HEK293 (cell line): ENCODE results near the gene GPER1.

Experiments used
- ATF2 ChIP-seq: fragments of 450-650 bp; formaldehyde crosslinking; IDR thresholded peaks from 2 replicates; pipeline ENCODE4 v1.5.1; 2016; ENCODE audit warnings: missing biosample characterization, missing genetic modification characterization, low read depth
- BCL11A ChIP-seq: fragments of 450-650 bp; formaldehyde crosslinking; IDR thresholded peaks from 2 replicates; pipeline ENCODE4 v1.5.1; 2016; ENCODE audit warnings: low read depth, missing biosample characterization, missing genetic modification characterization
- BCL6B ChIP-seq: fragments of 450-650 bp; formaldehyde crosslinking; IDR thresholded peaks from 2 replicates; pipeline ENCODE4 v1.5.1; 2017; ENCODE audit warnings: missing biosample characterization, missing genetic modification characterization
- ELK4 ChIP-seq: IDR thresholded peaks from 2 replicates; pipeline ENCODE4 v1.6.1; 2011; ENCODE audit warnings: mild to moderate bottlenecking, low read depth, low read length, borderline replicate concordance
- KLF16 ChIP-seq: fragments of 450-650 bp; formaldehyde crosslinking; IDR thresholded peaks from 2 replicates; pipeline ENCODE4 v1.5.1; 2017; ENCODE audit warnings: missing biosample characterization, missing genetic modification characterization
- OSR2 ChIP-seq: fragments of 450-650 bp; formaldehyde crosslinking; IDR thresholded peaks from 2 replicates; pipeline ENCODE4 v1.5.1; 2016; ENCODE audit warnings: missing biosample characterization, missing genetic modification characterization
- REPIN1 ChIP-seq: fragments of 450-650 bp; formaldehyde crosslinking; IDR thresholded peaks from 2 replicates; pipeline ENCODE4 v1.5.1; 2017; ENCODE audit warnings: missing biosample characterization, missing genetic modification characterization, low read depth
- SCRT2 ChIP-seq: fragments of 450-650 bp; formaldehyde crosslinking; IDR thresholded peaks from 2 replicates; pipeline ENCODE4 v1.5.1; 2016; ENCODE audit warnings: missing biosample characterization, missing genetic modification characterization
- SP7 ChIP-seq: fragments of 450-650 bp; formaldehyde crosslinking; IDR thresholded peaks from 2 replicates; pipeline ENCODE4 v1.5.1; 2016; ENCODE audit warnings: missing biosample characterization, missing genetic modification characterization
- YY1 ChIP-seq: fragments of 450-650 bp; formaldehyde crosslinking; IDR thresholded peaks from 2 replicates; pipeline ENCODE4 v1.5.1; 2018; ENCODE audit warnings: missing biosample characterization, missing genetic modification characterization
- ZBTB44 ChIP-seq: fragments of 450-650 bp; IDR thresholded peaks from 2 replicates; pipeline ENCODE4 v1.5.1; 2018; ENCODE audit warnings: missing biosample characterization, mild to moderate bottlenecking, missing genetic modification characterization
- ZNF132 ChIP-seq: fragments of 450-650 bp; formaldehyde crosslinking; IDR thresholded peaks from 2 replicates; pipeline ENCODE4 v1.5.1; 2017; ENCODE audit warnings: missing biosample characterization, missing genetic modification characterization, borderline replicate concordance
- ZNF133 ChIP-seq: fragments of 450-650 bp; formaldehyde crosslinking; IDR thresholded peaks from 2 replicates; pipeline ENCODE4 v1.5.1; 2016; ENCODE audit warnings: missing biosample characterization, missing genetic modification characterization
- ZNF138 ChIP-seq: fragments of 450-650 bp; formaldehyde crosslinking; IDR thresholded peaks from 2 replicates; pipeline ENCODE4 v1.5.1; 2016; ENCODE audit warnings: missing biosample characterization, missing genetic modification characterization, borderline replicate concordance
- ZNF202 ChIP-seq: fragments of 450-650 bp; formaldehyde crosslinking; IDR thresholded peaks from 2 replicates; pipeline ENCODE4 v1.5.1; 2016; ENCODE audit warnings: missing biosample characterization, missing genetic modification characterization, borderline replicate concordance
- ZNF211 ChIP-seq: fragments of 450-650 bp; formaldehyde crosslinking; IDR thresholded peaks from 2 replicates; pipeline ENCODE4 v1.5.1; 2016; ENCODE audit warnings: low read depth, missing biosample characterization, missing genetic modification characterization
- ZNF214 ChIP-seq: fragments of 450-650 bp; formaldehyde crosslinking; IDR thresholded peaks from 2 replicates; pipeline ENCODE4 v1.5.1; 2017; ENCODE audit warnings: missing biosample characterization, mild to moderate bottlenecking, missing genetic modification characterization, borderline replicate concordance
- ZNF221 ChIP-seq: fragments of 450-650 bp; formaldehyde crosslinking; IDR thresholded peaks from 2 replicates; pipeline ENCODE4 v1.5.1; 2017; ENCODE audit warnings: missing biosample characterization, missing genetic modification characterization, borderline replicate concordance
- ZNF223 ChIP-seq: fragments of 450-650 bp; formaldehyde crosslinking; IDR thresholded peaks from 2 replicates; pipeline ENCODE4 v1.5.1; 2016; ENCODE audit warnings: missing biosample characterization, missing genetic modification characterization
- ZNF24 ChIP-seq: fragments of 450-650 bp; formaldehyde crosslinking; IDR thresholded peaks from 2 replicates; pipeline ENCODE4 v1.5.1; 2016; ENCODE audit warnings: missing biosample characterization, missing genetic modification characterization
- ZNF311 ChIP-seq: fragments of 450-650 bp; formaldehyde crosslinking; IDR thresholded peaks from 2 replicates; pipeline ENCODE4 v1.5.1; 2017; ENCODE audit warnings: missing biosample characterization, missing genetic modification characterization, borderline replicate concordance
- ZNF350 ChIP-seq: fragments of 450-650 bp; formaldehyde crosslinking; IDR thresholded peaks from 2 replicates; pipeline ENCODE4 v1.5.0; 2017; ENCODE audit warnings: missing biosample characterization, mild to moderate bottlenecking, missing genetic modification characterization
- ZNF362 ChIP-seq: fragments of 450-650 bp; formaldehyde crosslinking; IDR thresholded peaks from 2 replicates; pipeline ENCODE4 v1.5.1; 2016; ENCODE audit warnings: missing biosample characterization, missing genetic modification characterization
- ZNF366 ChIP-seq: fragments of 450-650 bp; formaldehyde crosslinking; conservative IDR thresholded peaks from 2 replicates; pipeline ENCODE4 v1.5.1; 2016; ENCODE audit warnings: missing biosample characterization, missing genetic modification characterization
- ZNF423 ChIP-seq: fragments of 450-650 bp; formaldehyde crosslinking; IDR thresholded peaks from 2 replicates; pipeline ENCODE4 v1.5.1; 2016; ENCODE audit warnings: missing biosample characterization, missing genetic modification characterization
- ZNF513 ChIP-seq: fragments of 450-650 bp; IDR thresholded peaks from 2 replicates; pipeline ENCODE4 v1.5.1; 2018; ENCODE audit warnings: missing biosample characterization, missing genetic modification characterization
- ZNF548 ChIP-seq: fragments of 450-650 bp; formaldehyde crosslinking; IDR thresholded peaks from 2 replicates; pipeline ENCODE4 v1.5.1; 2016; ENCODE audit warnings: missing biosample characterization, missing genetic modification characterization
- ZNF555 ChIP-seq: fragments of 450-650 bp; formaldehyde crosslinking; conservative IDR thresholded peaks from 2 replicates; pipeline ENCODE4 v1.5.1; 2017; ENCODE audit warnings: missing biosample characterization, mild to moderate bottlenecking, missing genetic modification characterization, inconsistent platforms
- ZNF704 ChIP-seq: fragments of 450-650 bp; formaldehyde crosslinking; IDR thresholded peaks from 2 replicates; pipeline ENCODE4 v1.5.1; 2016; ENCODE audit warnings: missing biosample characterization, missing genetic modification characterization
- ZNF768 ChIP-seq: fragments of 450-650 bp; formaldehyde crosslinking; IDR thresholded peaks from 2 replicates; pipeline ENCODE4 v1.5.1; 2018; ENCODE audit warnings: missing biosample characterization, mild to moderate bottlenecking, missing genetic modification characterization
- ZNF791 ChIP-seq: fragments of 450-650 bp; formaldehyde crosslinking; IDR thresholded peaks from 2 replicates; pipeline ENCODE4 v1.5.1; 2016; ENCODE audit warnings: missing biosample characterization, missing genetic modification characterization
- ZXDB ChIP-seq: fragments of 450-650 bp; formaldehyde crosslinking; IDR thresholded peaks from 2 replicates; pipeline ENCODE4 v1.5.1; 2016; ENCODE audit warnings: missing biosample characterization, missing genetic modification characterization

GPER1 gene

GRCh38 chr7:1054861-1055450 lies 33.0 kb upstream of the GPER1 start (continued):
- TF ChIP-seq ZNF548 (tag by site-specific recombination) (no peak), ZNF132 (tag by site-specific recombination) (no peak), ZNF423 (tag by site-specific recombination) (peak; percentile 63), YY1 (tag by site-specific recombination) (no peak), ATF2 (tag by site-specific recombination) (no peak), ZNF24 (tag by site-specific recombination) (no peak), ZNF366 (tag by site-specific recombination) (no peak), ZNF555 (tag by site-specific recombination) (no peak), REPIN1 (tag by site-specific recombination) (no peak), ZBTB44 (0 out of 2 replicates have a peak, but pooled peaks have one; percentile 14), ZNF133 (tag by site-specific recombination) (no peak), ZNF211 (no peak), ELK4 (no peak), ZNF221 (tag by site-specific recombination) (no peak), SCRT2 (no peak), ZNF768 (tag by site-specific recombination) (no peak), ZXDB (no peak), ZNF704 (tag by site-specific recombination) (no peak), ZNF362 (tag by site-specific recombination) (no peak), BCL11A (tag by site-specific recombination) (no peak), KLF16 (tag by site-specific recombination) (no peak), ZNF311 (tag by site-specific recombination) (no peak), ZNF223 (tag by site-specific recombination) (no peak), SP7 (tag by site-specific recombination) (0 out of 2 replicates have a peak, but pooled peaks have one; percentile 39), ZNF202 (tag by site-specific recombination) (no peak), ZNF791 (tag by site-specific recombination) (no peak), OSR2 (peak; percentile 61), ZNF513 (tag by site-specific recombination) (no peak), ZNF138 (tag by site-specific recombination) (no peak), BCL6B (tag by site-specific recombination) (no peak), ZNF350 (tag by site-specific recombination) (no peak), ZNF214 (tag by site-specific recombination) (no peak)
